ENCODE data around the gene SEC16A.

The SEC16A gene

DNA sequence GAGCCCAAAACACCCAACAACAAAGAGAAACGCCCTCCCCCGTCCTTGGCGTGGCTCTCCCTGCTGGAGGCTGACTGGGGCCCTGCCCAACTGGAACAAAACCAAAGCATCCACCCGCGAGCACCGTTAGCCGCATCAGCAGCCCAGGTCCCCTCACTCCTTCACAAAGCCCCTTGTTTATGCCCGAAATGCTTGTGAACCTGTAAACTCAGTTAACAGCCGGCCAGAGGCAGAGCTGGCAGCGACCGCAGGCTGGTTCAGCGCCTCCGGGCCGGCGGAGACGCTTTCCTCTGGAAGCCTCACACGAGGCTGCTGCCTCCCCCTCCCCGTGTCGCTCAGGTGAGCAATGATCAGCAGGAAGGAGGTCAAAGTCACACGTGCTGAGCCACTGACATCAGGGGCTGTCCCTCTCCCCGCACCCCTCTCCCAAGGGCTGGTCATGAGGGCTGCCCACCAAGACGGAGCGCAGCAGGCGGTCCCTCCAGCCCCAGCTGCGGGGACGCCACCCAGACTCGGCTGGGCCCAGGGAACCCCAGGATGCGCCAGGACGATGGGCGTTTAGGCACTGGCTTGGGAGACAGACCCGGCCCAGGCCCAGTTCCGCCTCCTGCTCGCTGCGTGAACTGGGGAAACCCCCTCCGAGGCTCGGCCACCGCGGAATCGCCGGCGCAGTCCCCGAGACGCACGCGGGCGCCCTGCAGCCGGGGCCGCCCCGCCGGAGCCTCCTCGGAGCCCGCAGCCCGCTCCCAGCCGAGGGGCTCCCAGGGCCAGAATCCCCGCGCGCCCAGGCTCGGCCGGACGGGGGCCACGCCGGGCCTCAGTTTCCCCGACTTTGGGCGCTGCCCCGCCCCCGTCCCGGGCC, 83.4 kb downstream of the SEC16A start:
- no peak for DNase-seq

DNA sequence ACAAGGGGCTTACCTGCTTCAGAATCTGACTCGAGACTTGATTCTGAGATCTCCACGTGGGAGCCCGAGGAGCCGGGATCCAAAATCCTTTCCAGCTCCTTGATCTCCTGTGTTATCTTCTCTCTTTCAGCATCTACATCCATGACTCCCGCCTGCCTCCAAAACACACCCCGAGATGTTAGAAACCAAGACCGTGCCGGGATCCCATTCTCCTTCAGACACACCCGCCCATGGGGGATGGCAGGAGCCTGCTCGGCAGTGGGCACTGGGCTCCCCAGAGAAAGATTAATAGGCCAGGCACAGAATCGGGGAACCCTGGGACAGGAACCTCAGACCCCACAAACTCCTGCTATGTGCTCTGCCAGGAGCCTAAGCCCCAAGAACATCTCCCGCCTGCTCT, 84.6 kb downstream of the SEC16A start:
- DNase-seq: no peak

DNA sequence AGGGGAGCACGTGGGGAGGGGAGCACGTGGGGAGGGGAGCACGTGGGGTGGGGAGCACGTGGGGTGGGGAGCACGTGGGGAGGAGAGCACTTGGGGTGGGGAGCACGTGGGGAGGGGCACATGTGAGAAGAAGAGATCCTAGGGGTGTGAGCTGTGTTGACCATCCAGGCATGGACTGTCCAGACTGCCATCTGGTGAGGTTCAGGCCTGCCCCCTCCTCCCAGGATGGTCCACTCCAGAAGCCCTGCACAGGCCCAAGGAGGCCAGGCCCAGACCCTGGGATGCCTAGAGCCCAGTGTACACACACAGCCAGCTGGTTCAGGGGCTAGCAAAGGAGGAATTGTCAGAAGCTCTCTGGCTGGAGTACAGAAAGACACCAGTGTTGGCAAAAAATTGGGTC, 85.2 kb downstream of the SEC16A start:
- no peak for DNase-seq

- DNase-seq: no peak
Measured at GRCh38 chr9:136396219-136396515, 86.7 kb downstream of the SEC16A start.

DNA sequence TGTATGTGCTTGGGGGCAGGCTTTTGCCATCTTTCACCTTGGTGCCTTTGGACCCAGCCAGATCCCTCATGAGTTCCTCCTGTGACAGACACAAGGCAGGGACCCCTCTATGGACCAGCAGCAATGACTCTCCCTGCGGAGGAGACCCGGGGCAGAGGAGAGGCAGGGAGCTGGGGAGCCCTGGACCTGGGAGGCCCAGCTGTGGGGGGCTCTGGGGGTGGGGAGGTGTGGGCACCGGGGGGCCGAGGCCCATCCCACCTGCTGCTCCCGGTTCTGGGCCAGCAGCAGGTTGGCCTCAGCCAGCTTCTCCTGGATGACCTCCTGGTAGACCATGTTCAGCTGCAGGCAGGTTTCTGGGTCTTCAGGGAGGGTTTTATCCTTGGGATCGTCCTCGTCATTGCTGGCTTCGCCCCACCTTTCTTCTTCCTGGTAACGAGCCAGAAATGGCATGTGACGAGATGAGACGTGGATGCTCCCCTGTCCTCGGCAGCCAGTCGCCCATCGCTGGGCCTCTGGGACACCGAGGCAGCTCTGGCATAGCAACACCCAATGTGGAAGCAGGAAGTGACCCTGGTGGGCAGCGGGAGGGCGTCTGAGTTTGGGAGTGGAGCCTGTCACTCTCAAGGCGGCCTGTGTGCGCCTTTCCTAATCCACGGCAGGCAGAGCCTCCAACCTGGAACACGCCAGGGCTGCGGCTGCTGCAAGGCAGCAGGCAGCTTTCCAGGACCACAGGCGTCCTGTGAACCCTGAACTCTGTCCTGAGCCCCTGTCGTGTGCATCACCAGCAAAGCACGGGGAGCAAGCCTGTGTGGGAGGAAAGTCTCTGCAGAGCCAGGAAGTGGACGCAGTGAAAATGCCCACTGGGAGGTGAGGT, 87.3 kb downstream of the SEC16A start:
- DNase-seq: no peak

- DNase-seq: no peak
Measured at GRCh38 chr9:136395020-136395340, 87.9 kb downstream of the SEC16A start.

DNA sequence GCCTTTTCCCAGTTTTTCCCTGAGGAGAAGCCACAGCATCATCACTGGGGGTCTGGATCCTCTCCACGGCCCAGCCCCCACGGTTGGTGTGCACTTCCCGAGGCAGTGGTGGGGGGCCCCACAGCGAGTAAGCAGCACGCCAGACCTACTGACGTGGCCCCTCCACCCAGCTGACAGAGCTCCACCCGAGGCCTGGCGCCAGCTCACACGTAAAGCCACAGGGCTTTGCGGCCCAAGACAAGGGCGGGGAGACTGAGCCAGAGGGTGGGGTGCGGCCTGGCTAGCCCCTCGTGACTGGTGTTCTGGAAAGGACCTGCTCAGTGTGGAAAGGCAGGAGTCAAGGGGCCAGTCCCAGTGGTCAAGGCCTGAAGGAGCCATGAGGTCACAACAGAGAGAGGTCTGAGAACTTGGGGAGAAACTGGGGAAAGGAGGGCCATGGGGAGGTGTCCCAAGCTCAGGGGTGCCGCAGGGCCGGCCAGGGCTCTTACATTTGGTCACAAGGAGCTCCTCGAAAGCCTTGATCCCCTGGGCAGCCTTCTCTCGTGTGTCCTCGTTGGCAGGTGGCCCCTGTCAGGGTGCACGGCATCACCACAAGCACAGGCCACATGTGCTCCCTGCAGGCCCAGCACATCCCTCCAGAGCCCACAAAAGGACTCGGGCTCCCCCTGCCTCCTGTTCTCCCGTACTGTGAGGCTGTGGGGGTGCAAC, 88.4 kb downstream of the SEC16A start:
- DNase-seq: no peak

DNA sequence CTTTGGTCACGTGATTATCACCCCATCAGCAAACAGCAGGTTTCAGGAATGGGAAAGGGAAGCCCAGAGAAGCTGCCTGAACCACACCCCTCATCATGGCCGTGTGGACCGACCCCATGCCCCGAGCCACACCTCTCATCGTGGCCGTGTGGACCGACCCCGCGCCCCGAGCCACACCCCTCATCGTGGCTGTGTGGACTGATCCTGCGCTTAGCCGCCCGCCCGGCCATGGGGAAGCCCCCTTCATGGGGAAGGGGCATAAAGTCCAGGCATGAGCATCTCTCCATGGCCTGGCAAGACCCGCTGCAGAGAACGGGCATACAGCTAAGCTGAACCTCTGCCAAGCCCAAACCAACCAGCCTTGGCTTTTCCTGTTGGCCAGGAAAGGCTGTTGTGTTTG, 89.3 kb downstream of the SEC16A start:
- no peak for DNase-seq

GRCh38 chr9:136392538-136393449, 90.0 kb downstream of the SEC16A start:
- DNase-seq: no peak

- no peak for DNase-seq
Measured at GRCh38 chr9:136391737-136392537, 90.9 kb downstream of the SEC16A start.
